Neuronal stem cell (in vitro differentiated cells): Measurements from ENCODE around the gene ITGA2.

Experiments
- DNase-seq: peaks from one replicate; pipeline ENCODE4 v3.0.0-alpha.2; 2013; ENCODE audit warnings: low spot score
- H2AFZ ChIP-seq: one replicate; pipeline ENCODE4 v1.6.1; 2013; ENCODE audit warnings: mild to moderate bottlenecking, low read length, inconsistent platforms
- H2AK5ac ChIP-seq: 2 replicates; pipeline ENCODE4 v1.6.1; 2013; ENCODE audit warnings: low read depth, mild to moderate bottlenecking, inconsistent platforms, low read length, moderate library complexity, mixed read lengths
- H2BK120ac ChIP-seq: 2 replicates; pipeline ENCODE4 v1.6.1; 2013; ENCODE audit warnings: low read depth, mild to moderate bottlenecking, inconsistent platforms, low read length, moderate library complexity, mixed read lengths
- H2BK12ac ChIP-seq: one replicate; pipeline ENCODE4 v1.6.1; 2013; ENCODE audit warnings: low read length, inconsistent platforms
- H2BK15ac ChIP-seq: 2 replicates; pipeline ENCODE4 v1.6.1; 2013; ENCODE audit warnings: mild to moderate bottlenecking, low read length, inconsistent platforms, mixed read lengths
- H2BK5ac ChIP-seq: one replicate; pipeline ENCODE4 v1.6.1; 2013; ENCODE audit warnings: inconsistent platforms, mild to moderate bottlenecking, low read length, moderate library complexity
- H3K14ac ChIP-seq: one replicate; pipeline ENCODE4 v1.6.1; 2013; ENCODE audit warnings: low read length, inconsistent platforms
- H3K18ac ChIP-seq: 2 replicates; pipeline ENCODE4 v1.6.1; 2013; ENCODE audit warnings: low read length, inconsistent platforms
- H3K23ac ChIP-seq: 2 replicates; pipeline ENCODE4 v1.6.1; 2013; ENCODE audit warnings: low read depth, mild to moderate bottlenecking, mixed read lengths, low read length, inconsistent platforms; ENCODE audit not compliant: poor library complexity
- H3K27ac ChIP-seq: replicated peaks from 3 replicates; pipeline ENCODE4 v1.5.1; 2013; ENCODE audit warnings: low read length, inconsistent platforms
- H3K27me3 ChIP-seq, 3 experiments: 2 replicates each; pipeline ENCODE4 v1.6.1; 2013; ENCODE audit warnings: low read length in 3 of 3, mild to moderate bottlenecking in 2 of 3, inconsistent platforms in 1 of 3, low read depth in 1 of 3, mixed read lengths in 1 of 3, moderate library complexity in 1 of 3; ENCODE audit not compliant: control insufficient read depth in 3 of 3, insufficient read depth in 3 of 3
- H3K36me3 ChIP-seq, 2 donors: replicated peaks in 1 of 2; 2 replicates each; pipeline ENCODE4 v1.6.1; 2013; ENCODE audit warnings: low read length in 2 of 2; ENCODE audit not compliant: control insufficient read depth in 2 of 2, insufficient read depth in 2 of 2
- H3K4ac ChIP-seq: 2 replicates; pipeline ENCODE4 v1.6.1; 2013; ENCODE audit warnings: inconsistent platforms, mild to moderate bottlenecking, low read length, moderate library complexity
- H3K4me1 ChIP-seq, 2 donors: 1 replicate in 1 of 2; 2 replicates in 1 of 2; pipeline ENCODE4 v1.6.1; 2013; ENCODE audit warnings: low read length in 2 of 2, low read depth in 1 of 2; ENCODE audit not compliant: control insufficient read depth in 2 of 2, insufficient read depth in 1 of 2
- H3K4me2 ChIP-seq: one replicate; pipeline ENCODE4 v1.6.1; 2013; ENCODE audit warnings: mild to moderate bottlenecking, low read length, inconsistent platforms; ENCODE audit not compliant: insufficient read depth, poor library complexity, severe bottlenecking
- H3K4me3 ChIP-seq, 2 donors: 2 replicates each; pipeline ENCODE4 v1.5.1; 2013; ENCODE audit warnings: low read length in 2 of 2, mild to moderate bottlenecking in 2 of 2, inconsistent platforms in 1 of 2, moderate library complexity in 1 of 2
- H3K79me1 ChIP-seq: one replicate; pipeline ENCODE4 v1.6.1; 2013; ENCODE audit warnings: low read depth, mild to moderate bottlenecking, inconsistent platforms, low read length, moderate library complexity
- H3K9ac ChIP-seq: one replicate; pipeline ENCODE4 v1.6.1; 2013; ENCODE audit warnings: mild to moderate bottlenecking, low read depth, low read length, inconsistent platforms; ENCODE audit not compliant: poor library complexity
- H3K9me3 ChIP-seq, 2 donors: replicated peaks in 1 of 2; 2 replicates each; pipeline versions ENCODE3 to v1.6.1; 2013; ENCODE audit warnings: low read length in 2 of 2, mild to moderate bottlenecking in 2 of 2, inconsistent platforms in 1 of 2, low read depth in 1 of 2, mixed read lengths in 1 of 2, moderate library complexity in 1 of 2; ENCODE audit not compliant: control insufficient read depth in 2 of 2, insufficient read depth in 1 of 2
- H4K8ac ChIP-seq: one replicate; pipeline ENCODE4 v1.6.1; 2013; ENCODE audit warnings: low read depth, mild to moderate bottlenecking, inconsistent platforms, low read length, moderate library complexity
- H4K91ac ChIP-seq: one replicate; pipeline ENCODE4 v1.6.1; 2013; ENCODE audit warnings: low read length, low read depth, mild to moderate bottlenecking, inconsistent platforms; ENCODE audit not compliant: poor library complexity
- WGBS, 2 donors: extraction: QIAGEN DNeasy Blood & Tissue Kit; methylation state at CpG; one replicate each; pipeline ENCODE4 v1.1.7; 2013; ENCODE audit warnings: missing lambda C conversion rate in 2 of 2, mixed read lengths in 1 of 2; ENCODE audit not compliant: insufficient read length in 2 of 2, insufficient replicate concordance in 1 of 2; ENCODE audit errors: extremely low coverage in 2 of 2; 5-methylcytosine and 5-hydroxymethylcytosine counted together

Gene ITGA2

GRCh38 chr5:52952483-52952882 is 36.7 kb upstream of the ITGA2 start:
- no peak overlapping the region for H3K9ac ChIP-seq
- no peak overlapping the region for H2AFZ ChIP-seq
- no peaks in the 10 kb centered on the region for H3K27me3 ChIP-seq
- no peaks in the 10 kb centered on the region for H3K36me3 ChIP-seq
- H2BK15ac ChIP-seq, result no peak overlapping the region
- no peak overlapping the region for H3K4me3 ChIP-seq
- H3K23ac ChIP-seq, result no peak overlapping the region
- H3K79me1 ChIP-seq, result no peaks in the 10 kb centered on the region
- H3K14ac ChIP-seq, result no peak overlapping the region
- H4K91ac ChIP-seq, result no peak overlapping the region
- no CpG with 5 or more reads among the region's 1 CpG for WGBS, 2 donors
- DNase-seq, result no peak
- H4K8ac ChIP-seq, result no peak overlapping the region
- H3K4me1 ChIP-seq, result peaks cover 0 to 1% of the 10 kb centered on the region in 2 donors
- no peaks in the 10 kb centered on the region for H3K9me3 ChIP-seq
- H2AK5ac ChIP-seq, result no peak overlapping the region
- no peak overlapping the region for H3K4me2 ChIP-seq
- H2BK120ac ChIP-seq, result no peak overlapping the region
- H2BK5ac ChIP-seq, result no peak overlapping the region
- no peak overlapping the region for H2BK12ac ChIP-seq
- no peak overlapping the region for H3K27ac ChIP-seq
- no peak overlapping the region for H3K4ac ChIP-seq
- no peak overlapping the region for H3K18ac ChIP-seq

- no peaks in the 10 kb centered on the region for H3K9me3 ChIP-seq
- peak overlapping the region; percentile 36 for H2AFZ ChIP-seq
- peaks cover 0 to 2% of the 10 kb centered on the region in 2 donors for H3K4me1 ChIP-seq
- H3K18ac ChIP-seq, result no peak overlapping the region
- H4K8ac ChIP-seq, result no peak overlapping the region
- no peak overlapping the region for H2BK120ac ChIP-seq
- no peak overlapping the region for H4K91ac ChIP-seq
- H3K14ac ChIP-seq, result no peak overlapping the region
- H2AK5ac ChIP-seq, result no peak overlapping the region
- H3K27me3 ChIP-seq, result no peaks in the 10 kb centered on the region
- no peak overlapping the region for H3K23ac ChIP-seq
- H2BK15ac ChIP-seq, result no peak overlapping the region
- no peak for DNase-seq
- H3K79me1 ChIP-seq, result no peaks in the 10 kb centered on the region
- H2BK5ac ChIP-seq, result no peak overlapping the region
- H3K4me2 ChIP-seq, result no peak overlapping the region
- no peak overlapping the region for H3K4ac ChIP-seq
- H3K27ac ChIP-seq, result no peak overlapping the region
- WGBS, 2 donors, result no CpG with 5 or more reads among the region's 4 CpGs
- H3K36me3 ChIP-seq, result no peaks in the 10 kb centered on the region
- no peak overlapping the region for H3K4me3 ChIP-seq
- H3K9ac ChIP-seq, result no peak overlapping the region
- H2BK12ac ChIP-seq, result no peak overlapping the region
Measured at GRCh38 chr5:52956014-52956413, 33.1 kb upstream of the ITGA2 start.

- no CpG with 5 or more reads among the region's 6 CpGs for WGBS, 2 donors
- no peak overlapping the region for H3K27ac ChIP-seq
- H2BK15ac ChIP-seq, result no peak overlapping the region
- H3K27me3 ChIP-seq, result no peaks in the 10 kb centered on the region
- no peak overlapping the region for H2BK120ac ChIP-seq
- peaks cover 0 to 5% of the 10 kb centered on the region in 2 donors for H3K4me1 ChIP-seq
- no peak overlapping the region for H3K4me2 ChIP-seq
- no peaks in the 10 kb centered on the region for H3K36me3 ChIP-seq
- no peak overlapping the region for H2AFZ ChIP-seq
- no peak overlapping the region for H4K8ac ChIP-seq
- H4K91ac ChIP-seq, result no peak overlapping the region
- no peaks in the 10 kb centered on the region for H3K79me1 ChIP-seq
- no peak overlapping the region for H3K23ac ChIP-seq
- no peak overlapping the region for H3K9ac ChIP-seq
- H3K18ac ChIP-seq, result no peak overlapping the region
- no peak overlapping the region for H3K4me3 ChIP-seq
- no peaks in the 10 kb centered on the region for H3K9me3 ChIP-seq
- H2BK12ac ChIP-seq, result no peak overlapping the region
- no peak for DNase-seq
- no peak overlapping the region for H3K14ac ChIP-seq
- H3K4ac ChIP-seq, result no peak overlapping the region
- H2BK5ac ChIP-seq, result no peak overlapping the region
- H2AK5ac ChIP-seq, result no peak overlapping the region
Measured at GRCh38 chr5:52956915-52957747, 32.0 kb upstream of the ITGA2 start.

GRCh38 chr5:52961274-52961681 is 27.9 kb upstream of the ITGA2 start:
- no peaks in the 10 kb centered on the region for H3K27me3 ChIP-seq
- no peak overlapping the region for H4K91ac ChIP-seq
- H4K8ac ChIP-seq, result no peak overlapping the region
- WGBS, 2 donors, result no CpG with 5 or more reads among the region's 2 CpGs
- H3K9me3 ChIP-seq, result peaks cover 0 to 2% of the 10 kb centered on the region in 2 donors
- H3K4me3 ChIP-seq, result no peak overlapping the region
- H3K18ac ChIP-seq, result no peak overlapping the region
- no peaks in the 10 kb centered on the region for H3K79me1 ChIP-seq
- no peak overlapping the region for H3K23ac ChIP-seq
- H2BK5ac ChIP-seq, result no peak overlapping the region
- no peak overlapping the region for H2BK12ac ChIP-seq
- peaks cover 0 to 3% of the 10 kb centered on the region in 2 donors for H3K4me1 ChIP-seq
- H2BK120ac ChIP-seq, result no peak overlapping the region
- H2AK5ac ChIP-seq, result no peak overlapping the region
- H3K14ac ChIP-seq, result no peak overlapping the region
- peak overlapping the region; percentile 16 for H3K27ac ChIP-seq
- H2BK15ac ChIP-seq, result no peak overlapping the region
- no peak for DNase-seq
- no peak overlapping the region for H3K4me2 ChIP-seq
- H3K9ac ChIP-seq, result no peak overlapping the region
- no peak overlapping the region for H2AFZ ChIP-seq
- no peaks in the 10 kb centered on the region for H3K36me3 ChIP-seq
- no peak overlapping the region for H3K4ac ChIP-seq
